Esophagus muscularis mucosa (tissue), 4 donors: ENCODE data around the gene CXADR. TPM values are rescaled to one million over a fixed set of nuclear protein-coding genes. Genes with fewer than 3 reads are reported as not detected.

Source experiments
- DNase-seq: peaks from one replicate; pipeline ENCODE4 v3.0.0-alpha.2; 2017; ENCODE audit errors: extremely low spot score
- H3K27ac ChIP-seq, 4 donors: fragments of 200-600 bp; sonication (generic); replicated peaks in 1 of 4; 1 replicate in 3 of 4; 2 replicates in 1 of 4; pipeline ENCODE4 v1.5.1; 2016 to 2019; ENCODE audit warnings: mild to moderate bottlenecking in 1 of 4
- H3K27me3 ChIP-seq, 4 donors: fragments of 200-600 bp; sonication (generic); one replicate each; pipeline versions ENCODE4 v1.5.1 to v1.6.0; 2016 to 2019
- H3K36me3 ChIP-seq, 4 donors: fragments of 200-600 bp; sonication (generic); one replicate each; pipeline ENCODE4 v1.5.1; 2016 to 2019
- H3K4me1 ChIP-seq, 4 donors: fragments of 200-600 bp; sonication (generic); one replicate each; pipeline ENCODE4 v1.5.1; 2016 to 2019
- H3K4me3 ChIP-seq, 4 donors: fragments of 200-600 bp; sonication (generic); 1 replicate in 2 of 4; 2 replicates in 2 of 4; pipeline ENCODE4 v1.5.1; 2016 to 2019; ENCODE audit warnings: mild to moderate bottlenecking in 4 of 4, moderate library complexity in 1 of 4
- H3K9me3 ChIP-seq, 4 donors: fragments of 200-600 bp; sonication (generic); 1 replicate in 3 of 4; 2 replicates in 1 of 4; pipeline ENCODE4 v1.5.1; 2016 to 2019
- CTCF ChIP-seq, 3 experiments: fragments of 200-600 bp in 2 of 3; fragments of 450-650 bp in 1 of 3; sonication (generic) in 2 of 3; IDR thresholded peaks; one replicate each; pipeline ENCODE4 v1.5.1; 2017 to 2019; ENCODE audit warnings: antibody characterized with exemption in 3 of 3, mild to moderate bottlenecking in 2 of 3, moderate library complexity in 1 of 3
- EP300 ChIP-seq: sonication (generic); formaldehyde crosslinking; IDR thresholded peaks from one replicate; pipeline ENCODE4 v1.6.1; 2017; ENCODE audit warnings: antibody characterized with exemption
- POLR2A ChIP-seq: fragments of 450-650 bp; IDR thresholded peaks from one replicate; pipeline ENCODE4 v1.6.1; 2017; ENCODE audit warnings: antibody characterized with exemption, moderate library complexity, mild to moderate bottlenecking, low read depth
- POLR2AphosphoS5 ChIP-seq, 2 donors: sonication (generic); formaldehyde crosslinking; IDR thresholded peaks; one replicate each; pipeline ENCODE4 v1.6.1; 2017; ENCODE audit warnings: antibody characterized with exemption in 2 of 2
- WGBS: methylation state at CpG from one replicate; pipeline ENCODE4 v1.1.5; 2018; 5-methylcytosine and 5-hydroxymethylcytosine counted together
- intact Hi-C: fragments of 100-400 bp; cut with DNase I; formaldehyde crosslinking; loops from one replicate; pipeline ENCODE4 v1.15.1; 2023
- total RNA-seq, 4 donors: library from RNA; depleted of rRNA; stranded (reverse); fragments of >200 nt; gene quantifications; one replicate each; pipeline versions ENCODE4 v1.1.0 to v1.2.1, GENCODE V29; 2016

Gene CXADR
- total RNA-seq, 4 donors from 2014 or later: 0.33 to 1.4 (median 0.82) TPM

GRCh38 chr21:17524635-17525034, 11.8 kb downstream of the CXADR start:
- 94% methylated on average over 6 of the region's 6 CpGs for WGBS
- Histone ChIP-seq H3K27me3 (no peaks in the 10 kb centered on the region), H3K9me3 (no peaks in the 10 kb centered on the region), H3K4me3 (no peak overlapping the region), H3K27ac (no peak overlapping the region), H3K4me1 (peaks cover 0 to 3% (median 0%) of the 10 kb centered on the region in 4 donors), H3K36me3 (no peaks in the 10 kb centered on the region)
- TF ChIP-seq EP300 (no peak), POLR2AphosphoS5 (IDR thresholded peaks at IDR 0.05) (no peak), POLR2A (no peak), CTCF (IDR thresholded peaks at IDR 0.05) (no peak)
- intact Hi-C loops: no loop called here
- no peak for DNase-seq

GRCh38 chr21:17526776-17527175, 13.9 kb downstream of the CXADR start:
- intact Hi-C loops: no loop called here
- TF ChIP-seq CTCF (IDR thresholded peaks at IDR 0.05) (no peak), POLR2A (no peak), EP300 (no peak), POLR2AphosphoS5 (IDR thresholded peaks at IDR 0.05) (no peak)
- 80% methylated on average over 3 of the region's 3 CpGs for WGBS

GRCh38 chr21:17527240-17527639, 14.4 kb downstream of the CXADR start:
- Histone ChIP-seq H3K4me1 (no peaks in the 10 kb centered on the region), H3K36me3 (no peaks in the 10 kb centered on the region), H3K4me3 (no peak overlapping the region), H3K27me3 (no peaks in the 10 kb centered on the region), H3K27ac (no peak overlapping the region), H3K9me3 (no peaks in the 10 kb centered on the region)
- DNase-seq: no peak
- no peak for TF ChIP-seq CTCF (IDR thresholded peaks at IDR 0.05)
- no peak for TF ChIP-seq POLR2A
- no peak for TF ChIP-seq POLR2AphosphoS5 (IDR thresholded peaks at IDR 0.05)
- TF ChIP-seq EP300: no peak
- whole genome bisulfite sequencing: 51% methylated on average over 2 of the region's 2 CpGs
- intact Hi-C loops: no loop called here

More at GRCh38 chr21:17526776-17527175, 13.9 kb downstream of the CXADR start:
- Histone ChIP-seq H3K9me3 (no peaks in the 10 kb centered on the region), H3K4me1 (no peaks in the 10 kb centered on the region), H3K36me3 (no peaks in the 10 kb centered on the region), H3K4me3 (no peak overlapping the region), H3K27ac (no peak overlapping the region), H3K27me3 (no peaks in the 10 kb centered on the region)
- no peak for DNase-seq

- no peak for DNase-seq
- no peak overlapping the region for H3K27ac ChIP-seq
- no peaks in the 10 kb centered on the region for H3K9me3 ChIP-seq
- intact Hi-C loops: no loop called here
- 70% methylated on average over 5 of the region's 5 CpGs for WGBS
- no peaks in the 10 kb centered on the region for H3K36me3 ChIP-seq
- no peaks in the 10 kb centered on the region for H3K4me1 ChIP-seq
- H3K4me3 ChIP-seq: no peak overlapping the region
- no peaks in the 10 kb centered on the region for H3K27me3 ChIP-seq
- TF ChIP-seq EP300 (no peak), CTCF (IDR thresholded peaks at IDR 0.05) (no peak), POLR2A (no peak), POLR2AphosphoS5 (IDR thresholded peaks at IDR 0.05) (no peak)
These were observed 14.9 kb downstream of the CXADR start for GRCh38 chr21:17527711-17528110.

GRCh38 chr21:17529648-17530047, 16.8 kb downstream of the CXADR start:
- TF ChIP-seq CTCF (IDR thresholded peaks at IDR 0.05) (no peak), EP300 (no peak)
- Histone ChIP-seq H3K27me3 (no peaks in the 10 kb centered on the region), H3K4me3 (no peak overlapping the region), H3K36me3 (no peaks in the 10 kb centered on the region), H3K9me3 (no peaks in the 10 kb centered on the region), H3K4me1 (no peaks in the 10 kb centered on the region), H3K27ac (no peak overlapping the region)
- WGBS: 86% methylated on average over 5 of the region's 5 CpGs
- intact Hi-C loops: no loop called here
- DNase-seq: no peak
